ENCODE measurements around the gene TLE6.

DNA sequence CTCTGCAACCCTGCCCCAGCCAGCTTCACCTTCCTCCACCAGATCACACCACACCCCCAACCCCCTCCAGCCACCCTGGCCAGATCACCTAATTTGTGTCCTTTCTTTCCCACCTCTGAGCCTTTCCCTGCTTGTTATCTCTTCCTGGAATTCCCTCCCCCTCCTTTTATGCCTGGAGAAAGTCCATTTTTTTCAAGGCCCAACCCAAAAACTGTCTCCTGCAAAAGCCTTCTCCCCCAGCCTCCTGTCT is 57.0 kb downstream of the TLE6 start:
- TF ChIP-seq, protein P1, sequence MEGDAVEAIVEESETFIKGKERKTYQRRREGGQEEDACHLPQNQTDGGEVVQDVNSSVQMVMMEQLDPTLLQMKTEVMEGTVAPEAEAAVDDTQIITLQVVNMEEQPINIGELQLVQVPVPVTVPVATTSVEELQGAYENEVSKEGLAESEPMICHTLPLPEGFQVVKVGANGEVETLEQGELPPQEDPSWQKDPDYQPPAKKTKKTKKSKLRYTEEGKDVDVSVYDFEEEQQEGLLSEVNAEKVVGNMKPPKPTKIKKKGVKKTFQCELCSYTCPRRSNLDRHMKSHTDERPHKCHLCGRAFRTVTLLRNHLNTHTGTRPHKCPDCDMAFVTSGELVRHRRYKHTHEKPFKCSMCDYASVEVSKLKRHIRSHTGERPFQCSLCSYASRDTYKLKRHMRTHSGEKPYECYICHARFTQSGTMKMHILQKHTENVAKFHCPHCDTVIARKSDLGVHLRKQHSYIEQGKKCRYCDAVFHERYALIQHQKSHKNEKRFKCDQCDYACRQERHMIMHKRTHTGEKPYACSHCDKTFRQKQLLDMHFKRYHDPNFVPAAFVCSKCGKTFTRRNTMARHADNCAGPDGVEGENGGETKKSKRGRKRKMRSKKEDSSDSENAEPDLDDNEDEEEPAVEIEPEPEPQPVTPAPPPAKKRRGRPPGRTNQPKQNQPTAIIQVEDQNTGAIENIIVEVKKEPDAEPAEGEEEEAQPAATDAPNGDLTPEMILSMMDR (IDR thresholded peaks at IDR 0.05): no peak
- TF ChIP-seq POLR2A (IDR thresholded peaks at IDR 0.05): no peak

All from vagina (tissue), 2 donors.